Common myeloid progenitor, CD34-positive (primary cell): Measurements from ENCODE around the gene NEK6.

Source experiments
- CTCF ChIA-PET: fragments of 350-600 bp; sonication (Branson Sonifier 250); formaldehyde crosslinking; loops from one replicate; lab custom pipeline; 2021; ENCODE audit warnings: antibody characterized with exemption; lab: Charles Lee
- POLR2A ChIA-PET: fragments of 350-600 bp; sonication (Branson Sonifier 250); formaldehyde crosslinking; loops from one replicate; lab custom pipeline; 2021; ENCODE audit warnings: antibody characterized with exemption; lab: Charles Lee
- DNase-seq, 3 donors: peaks; one replicate each; pipeline versions ENCODE4 v3.0.0 to v3.0.0-alpha.2; 2013
- H3K27ac ChIP-seq, 2 experiments: 1 replicate in 1 of 2; 2 replicates in 1 of 2; pipeline ENCODE4 v1.7.0; 2013; ENCODE audit warnings: inconsistent platforms in 2 of 2, low read length in 2 of 2, mild to moderate bottlenecking in 2 of 2, low read depth in 1 of 2, moderate library complexity in 1 of 2; ENCODE audit not compliant: severe bottlenecking in 2 of 2, insufficient read depth in 1 of 2, poor library complexity in 1 of 2
- H3K27me3 ChIP-seq, 5 experiments: replicated peaks in 2 of 5; 1 replicate in 3 of 5; 2 replicates in 2 of 5; pipeline versions ENCODE4 v1.6.1 to v1.7.0; 2013; ENCODE audit warnings: low read length in 4 of 5, mild to moderate bottlenecking in 2 of 5, moderate library complexity in 2 of 5, inconsistent platforms in 1 of 5; ENCODE audit not compliant: insufficient read depth in 5 of 5, control insufficient read depth in 4 of 5
- H3K36me3 ChIP-seq, 4 experiments: 1 replicate in 2 of 4; 2 replicates in 2 of 4; pipeline versions ENCODE4 v1.6.1 to v1.7.0; 2013; ENCODE audit warnings: low read length in 3 of 4, control low read depth in 1 of 4, mild to moderate bottlenecking in 1 of 4; ENCODE audit not compliant: control insufficient read depth in 4 of 4, insufficient read depth in 4 of 4
- H3K4me1 ChIP-seq, 4 experiments: 1 replicate in 3 of 4; 2 replicates in 1 of 4; pipeline versions ENCODE4 v1.6.1 to v1.7.1; 2013; ENCODE audit warnings: low read length in 3 of 4, mild to moderate bottlenecking in 3 of 4, control low read depth in 1 of 4, inconsistent platforms in 1 of 4, moderate library complexity in 1 of 4; ENCODE audit not compliant: control insufficient read depth in 4 of 4, insufficient read depth in 4 of 4; ENCODE audit errors: control extremely low read depth in 1 of 4
- H3K4me3 ChIP-seq, 7 experiments: 1 replicate in 4 of 7; 2 replicates in 3 of 7; pipeline versions ENCODE4 v1.5.1 to v1.7.0; 2013; ENCODE audit warnings: mild to moderate bottlenecking in 7 of 7, low read length in 6 of 7, moderate library complexity in 6 of 7, inconsistent platforms in 2 of 7, low read depth in 2 of 7, control low read depth in 1 of 7; ENCODE audit not compliant: insufficient read depth in 4 of 7, control insufficient read depth in 1 of 7; ENCODE audit errors: extremely low read depth in 1 of 7
- H3K9me3 ChIP-seq, 5 experiments: 1 replicate in 4 of 5; 2 replicates in 1 of 5; pipeline versions ENCODE4 v1.6.1 to v1.7.1; 2013; ENCODE audit warnings: low read length in 4 of 5, mild to moderate bottlenecking in 2 of 5, inconsistent platforms in 1 of 5, low read depth in 1 of 5, moderate library complexity in 1 of 5; ENCODE audit not compliant: control insufficient read depth in 4 of 5, insufficient read depth in 2 of 5; ENCODE audit errors: control extremely low read depth in 1 of 5
- WGBS: methylation state at CpG from one replicate; pipeline ENCODE4 v1.1.5; 2013; ENCODE audit not compliant: insufficient coverage; 5-methylcytosine and 5-hydroxymethylcytosine counted together

NEK6 gene

GRCh38 chr9:124355039-124355940, 97.5 kb downstream of the NEK6 start:
- POLR2A ChIA-PET: no interaction called here
- H3K27ac ChIP-seq: no peak overlapping the region
- 98% methylated on average over 21 of the region's 21 CpGs for WGBS
- CTCF ChIA-PET: interaction anchor here (1.0 kb wide), 1 partner anchor 32 kb away, joined by 3 read pairs; no protein-coding TSS in a partner anchor
- peaks cover 13 to 83% (median 53%) of the 10 kb centered on the region in 4 experiments for H3K36me3 ChIP-seq
- H3K4me3 ChIP-seq: no peak overlapping the region
- no peaks in the 10 kb centered on the region for H3K9me3 ChIP-seq
- DNase-seq: no peak
- no peaks in the 10 kb centered on the region for H3K27me3 ChIP-seq
- H3K4me1 ChIP-seq: no peaks in the 10 kb centered on the region

DNA sequence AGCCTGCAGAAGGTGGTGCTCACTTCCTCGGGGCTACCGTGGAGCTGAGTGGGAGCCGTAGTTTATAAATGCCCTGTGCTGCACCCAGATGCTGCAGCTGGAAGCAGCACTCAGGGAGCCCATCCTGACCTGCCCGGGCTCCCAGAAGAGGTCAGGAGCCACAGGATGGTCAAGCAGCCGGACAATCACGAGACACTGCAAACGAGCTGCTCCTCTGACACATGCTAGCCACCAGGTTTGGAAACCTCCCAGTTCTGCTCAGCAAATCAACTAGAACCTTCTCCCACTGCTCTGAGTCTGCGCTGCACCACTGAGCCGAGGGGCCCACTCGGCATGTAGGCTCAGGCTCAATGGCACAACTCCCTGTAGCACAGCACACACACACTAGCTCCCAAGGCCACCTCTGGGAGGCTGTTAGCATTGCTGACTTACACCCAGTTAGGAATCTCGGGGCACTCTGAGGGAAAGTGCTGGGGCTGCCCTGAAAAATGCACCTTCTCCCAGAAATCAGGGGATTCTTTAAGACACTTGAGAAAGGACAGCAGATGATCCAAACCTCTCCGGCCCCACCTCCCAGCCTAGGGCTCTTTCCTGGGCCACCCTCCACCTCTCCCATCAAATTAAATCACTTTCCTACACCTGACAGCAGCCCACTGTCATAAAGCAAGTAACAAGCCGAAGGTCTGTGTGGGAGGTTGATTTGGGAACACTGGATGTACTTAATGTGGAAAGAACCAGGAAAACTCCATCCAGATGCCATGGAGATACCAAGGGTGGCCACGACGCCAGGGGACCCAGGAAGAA, 98.4 kb downstream of the NEK6 start:
- 93% methylated on average over 12 of the region's 15 CpGs for WGBS
- ChIA-PET CTCF (interaction anchor here (1.0 kb wide), 1 partner anchor 32 kb away, joined by 3 read pairs; no protein-coding TSS in a partner anchor), POLR2A (no interaction called here)
- Histone ChIP-seq H3K36me3 (peaks cover 12 to 74% (median 44%) of the 10 kb centered on the region in 4 experiments), H3K27me3 (no peaks in the 10 kb centered on the region), H3K27ac (no peak overlapping the region), H3K4me1 (no peaks in the 10 kb centered on the region), H3K9me3 (no peaks in the 10 kb centered on the region), H3K4me3 (no peak overlapping the region)
- no peak for DNase-seq

DNA sequence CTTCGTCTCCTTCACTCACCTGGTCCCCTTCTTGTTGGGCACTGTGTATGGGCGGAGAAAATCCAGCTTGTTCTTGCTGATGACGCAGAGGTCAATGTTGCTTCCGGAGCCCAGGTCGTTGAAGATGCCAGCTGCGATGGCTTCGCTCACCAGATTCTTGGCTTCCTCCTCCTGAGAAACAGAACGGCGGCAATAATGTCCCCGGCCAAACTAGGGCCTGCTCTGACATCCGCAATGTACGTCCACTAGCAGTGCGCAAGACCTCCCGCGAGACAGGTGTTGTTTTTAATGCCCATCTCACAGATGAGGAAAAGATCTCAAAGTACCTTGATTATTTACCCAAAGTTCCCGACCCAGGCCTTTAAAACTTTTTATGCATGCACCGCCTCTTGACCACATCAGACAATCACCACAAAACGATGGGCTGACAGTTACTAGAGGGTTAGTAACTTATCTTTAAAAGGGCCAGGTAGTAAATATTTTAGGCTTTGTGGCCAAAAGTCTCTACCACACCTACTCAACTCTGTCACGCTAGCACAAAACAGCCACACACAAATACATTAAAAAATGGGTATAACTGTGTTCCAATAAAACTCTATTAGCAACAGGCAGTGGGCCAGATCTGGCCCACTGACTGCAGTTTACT, 99.1 kb downstream of the NEK6 start:
- DNase-seq: no peak
- Histone ChIP-seq H3K27ac (no peak overlapping the region), H3K36me3 (peaks cover 6 to 67% (median 37%) of the 10 kb centered on the region in 4 experiments), H3K9me3 (no peaks in the 10 kb centered on the region), H3K4me3 (no peak overlapping the region), H3K4me1 (no peaks in the 10 kb centered on the region), H3K27me3 (no peaks in the 10 kb centered on the region)
- 97% methylated on average over 16 of the region's 19 CpGs for whole genome bisulfite sequencing
- ChIA-PET POLR2A (no interaction called here), CTCF (interaction anchor here (1.2 to 1.4 kb wide), 2 partner anchors 25 to 230 kb away, joined by 3 to 4 read pairs; no protein-coding TSS in a partner anchor)

DNA sequence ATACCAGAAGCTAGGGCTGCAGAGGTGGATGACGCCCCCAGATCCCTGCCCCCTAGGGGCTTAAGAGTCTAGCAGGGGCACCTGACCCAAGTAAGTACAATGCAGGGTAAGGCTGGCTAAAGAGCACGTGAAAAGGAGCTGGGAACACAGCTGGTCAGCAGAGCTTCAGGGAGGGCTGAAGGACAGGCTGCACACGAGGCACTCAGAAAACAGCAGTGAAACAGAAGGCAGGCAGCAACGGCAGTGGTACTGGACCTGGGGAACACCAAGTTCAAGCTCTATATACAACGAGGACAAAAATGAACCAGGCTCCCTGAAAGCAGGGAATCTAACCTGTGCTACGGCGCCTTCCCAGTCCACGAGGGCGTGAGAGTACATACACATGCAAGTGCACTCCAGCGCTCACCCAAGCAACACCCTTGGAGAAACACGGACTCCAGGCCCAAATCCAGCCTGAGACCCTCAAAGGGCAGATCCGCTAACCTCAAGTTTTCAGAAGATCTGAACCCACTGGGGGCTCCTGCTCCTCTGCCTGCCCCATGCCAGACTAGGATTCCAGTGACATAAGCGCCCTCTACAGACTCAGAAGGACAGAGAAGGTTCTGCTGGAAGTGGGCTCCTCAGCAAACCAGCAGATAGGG, 100.1 kb downstream of the NEK6 start:
- Histone ChIP-seq H3K9me3 (no peaks in the 10 kb centered on the region), H3K27ac (no peak overlapping the region), H3K4me3 (no peak overlapping the region), H3K4me1 (no peaks in the 10 kb centered on the region), H3K27me3 (no peaks in the 10 kb centered on the region), H3K36me3 (peaks cover 6 to 61% (median 29%) of the 10 kb centered on the region in 4 experiments)
- POLR2A ChIA-PET: no interaction called here
- CTCF ChIA-PET: interaction anchor here (0.5 to 1.5 kb wide), 4 partner anchors 17 to 231 kb away, joined by 3 to 4 read pairs (median 3); no protein-coding TSS in a partner anchor
- DNase-seq: peak in 2 of 3 donors; percentile 10 to 31
- WGBS: 93% methylated on average over 13 of the region's 13 CpGs

DNA sequence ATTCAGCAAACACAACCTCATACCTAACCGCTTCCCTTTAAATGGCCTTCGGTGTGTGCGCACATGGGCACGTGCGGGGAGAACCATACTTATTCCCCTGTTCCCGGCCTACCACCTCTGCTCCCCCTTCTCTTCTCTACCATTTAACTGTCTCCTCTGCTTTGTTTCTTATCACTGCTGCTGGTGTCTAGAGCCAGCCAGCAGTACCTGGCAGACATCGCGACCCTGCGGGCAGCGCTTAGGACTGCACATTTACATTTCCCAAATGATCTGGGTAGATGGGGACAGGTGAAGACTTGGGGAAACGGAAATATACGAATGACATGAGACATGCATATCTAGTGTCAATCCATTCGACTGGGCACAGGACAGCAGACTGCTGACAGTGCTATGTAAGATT, 100.9 kb downstream of the NEK6 start:
- WGBS: 97% methylated on average over 10 of the region's 13 CpGs

GRCh38 chr9:124359426-124359825, 101.7 kb downstream of the NEK6 start:
- Histone ChIP-seq H3K4me1 (no peaks in the 10 kb centered on the region), H3K9me3 (no peaks in the 10 kb centered on the region), H3K27me3 (no peaks in the 10 kb centered on the region), H3K36me3 (peaks cover 3 to 58% (median 20%) of the 10 kb centered on the region in 4 experiments), H3K4me3 (no peak overlapping the region), H3K27ac (no peak overlapping the region)
- CTCF ChIA-PET: interaction anchor here (0.7 kb wide), 1 partner anchor 231 kb away, joined by 3 read pairs; no protein-coding TSS in a partner anchor
- POLR2A ChIA-PET: no interaction called here
- WGBS: 100% methylated on average over 2 of the region's 6 CpGs
- DNase-seq: no peak

More for the DNA sequence above, 100.9 kb downstream of the NEK6 start:
- DNase-seq: no peak
- peaks cover 4 to 60% (median 25%) of the 10 kb centered on the region in 4 experiments for H3K36me3 ChIP-seq
- POLR2A ChIA-PET: no interaction called here
- H3K27ac ChIP-seq: no peak overlapping the region
- H3K27me3 ChIP-seq: no peaks in the 10 kb centered on the region
- H3K4me3 ChIP-seq: no peak overlapping the region
- H3K4me1 ChIP-seq: no peaks in the 10 kb centered on the region
- H3K9me3 ChIP-seq: no peaks in the 10 kb centered on the region
- CTCF ChIA-PET: interaction anchor here (1.4 to 1.5 kb wide), 2 partner anchors 16 to 23 kb away, joined by 3 read pairs; no protein-coding TSS in a partner anchor
